ENCODE data around the gene SLC7A1.

- TF ChIP-seq CTCF (IDR thresholded peaks at IDR 0.05) (no peak), POLR2A (IDR thresholded peaks at IDR 0.05) (no peak)
These were observed 55.2 kb downstream of the SLC7A1 start for GRCh38 chr13:29540334-29540733.
